Right lung (tissue), 5 donors: ENCODE data around the gene SNX32. TPM values are rescaled to one million over a fixed set of nuclear protein-coding genes. Genes with fewer than 3 reads are reported as not detected.

ENCODE experiments used
- DNase-seq, 2 donors: peaks; one replicate each; pipeline ENCODE4 v3.0.0-alpha.2; 2013
- polyA plus RNA-seq, 5 donors: library from polyadenylated mRNA; unstranded; fragments of 120-200 nt; gene quantifications; one replicate each; pipeline versions ENCODE4 v1.2.1 to v1.2.3, GENCODE V29; 2013; ENCODE audit warnings: inconsistent platforms in 1 of 5, low replicate concordance in 1 of 5; ENCODE audit not compliant: insufficient read length in 5 of 5, insufficient read depth in 1 of 5

Gene SNX32
- polyA plus RNA-seq, 5 donors: 1.6 to 5.2 (median 3.1) TPM

DNA sequence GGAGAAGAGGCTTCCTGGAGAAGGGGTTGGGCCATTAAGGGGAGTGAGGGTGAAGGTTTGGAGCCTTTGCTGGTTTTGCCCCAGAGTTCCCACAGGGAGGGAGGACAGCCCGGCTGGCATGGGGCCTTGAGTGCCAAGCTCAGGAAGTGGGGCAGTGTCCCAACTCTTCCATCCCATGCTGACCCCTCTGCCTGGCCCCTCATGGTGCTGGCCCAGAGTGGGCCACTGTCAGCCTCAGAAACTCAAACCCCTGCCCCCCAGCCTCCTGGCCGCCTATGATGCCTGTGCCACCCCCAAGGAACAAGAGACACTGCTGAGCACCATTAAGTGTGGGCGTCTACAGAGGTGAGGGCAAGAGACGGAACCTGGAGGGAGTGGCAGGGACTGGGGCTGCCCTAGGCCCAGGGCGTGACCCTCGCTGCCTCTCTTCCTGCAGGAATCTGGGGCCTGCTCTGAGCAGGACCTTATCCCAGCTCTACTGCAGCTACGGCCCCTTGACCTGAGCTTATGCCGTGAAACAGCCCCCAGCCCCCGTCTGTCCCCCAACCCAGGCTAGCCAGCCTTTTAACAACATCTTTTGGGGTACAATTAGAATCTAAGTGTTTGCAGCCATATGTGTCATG, 31.9 kb downstream of the SNX32 start:
- no peak for DNase-seq

DNA sequence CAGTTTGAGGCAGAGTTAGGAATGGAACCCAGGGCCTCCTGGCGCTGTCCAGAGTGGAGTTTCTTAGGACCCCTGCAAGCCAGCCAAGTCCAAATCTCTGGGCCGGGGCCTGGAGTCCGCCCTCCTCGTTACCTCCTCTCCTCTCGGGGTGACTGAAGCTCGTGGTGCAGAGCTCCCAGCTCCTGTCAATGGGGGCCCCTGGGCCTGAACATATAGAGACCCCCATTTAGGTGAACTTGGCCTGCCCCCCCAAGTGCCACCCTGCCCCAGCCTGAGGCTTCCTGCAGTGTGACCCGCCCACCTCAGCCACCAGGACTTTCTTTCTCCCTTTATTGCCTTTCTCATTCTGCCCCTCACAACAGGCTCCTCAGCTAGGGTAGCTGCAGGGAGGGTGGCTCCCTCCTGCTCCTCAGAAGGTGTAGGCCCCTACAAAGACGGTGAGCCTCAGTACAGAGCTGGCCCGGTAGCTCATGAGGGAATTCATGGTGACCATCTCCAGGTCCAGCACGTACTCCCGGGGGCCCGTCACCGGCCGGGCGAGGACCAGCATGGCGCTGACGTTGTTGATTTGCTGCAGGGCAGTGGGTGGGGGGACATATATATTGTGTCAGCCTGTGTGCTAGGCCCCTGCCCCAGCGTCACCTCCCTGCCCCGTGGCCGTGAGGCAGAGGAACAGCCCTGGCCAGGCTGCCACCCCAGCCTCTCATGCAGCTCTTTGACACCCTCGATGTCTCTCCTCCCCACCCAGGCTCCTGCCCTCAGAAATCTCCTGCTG, 32.9 kb downstream of the SNX32 start:
- no peak for DNase-seq

GRCh38 chr11:65867284-65868071, 33.7 kb downstream of the SNX32 start:
- no peak for DNase-seq

GRCh38 chr11:65868076-65868667, 34.4 kb downstream of the SNX32 start:
- no peak for DNase-seq

DNA sequence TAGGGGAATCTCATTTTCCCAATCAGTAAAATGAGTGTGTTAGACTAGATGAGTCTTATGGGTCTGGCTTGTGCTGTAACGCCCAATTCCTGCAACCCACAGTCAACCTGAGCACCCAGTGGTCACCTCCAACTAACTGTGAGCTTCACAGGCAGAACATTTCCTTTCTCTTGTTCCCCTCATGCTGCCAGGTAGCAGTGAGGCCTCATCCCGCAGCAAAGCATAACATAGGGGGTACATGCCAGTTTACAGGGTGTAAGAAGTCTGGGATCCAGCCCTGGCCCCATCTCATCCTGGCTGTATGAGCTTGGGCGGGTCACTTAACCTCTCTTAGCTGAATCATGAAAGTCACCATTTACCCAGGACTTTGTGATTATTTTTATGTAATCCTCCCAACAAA, 35.1 kb downstream of the SNX32 start:
- DNase-seq: no peak

DNA sequence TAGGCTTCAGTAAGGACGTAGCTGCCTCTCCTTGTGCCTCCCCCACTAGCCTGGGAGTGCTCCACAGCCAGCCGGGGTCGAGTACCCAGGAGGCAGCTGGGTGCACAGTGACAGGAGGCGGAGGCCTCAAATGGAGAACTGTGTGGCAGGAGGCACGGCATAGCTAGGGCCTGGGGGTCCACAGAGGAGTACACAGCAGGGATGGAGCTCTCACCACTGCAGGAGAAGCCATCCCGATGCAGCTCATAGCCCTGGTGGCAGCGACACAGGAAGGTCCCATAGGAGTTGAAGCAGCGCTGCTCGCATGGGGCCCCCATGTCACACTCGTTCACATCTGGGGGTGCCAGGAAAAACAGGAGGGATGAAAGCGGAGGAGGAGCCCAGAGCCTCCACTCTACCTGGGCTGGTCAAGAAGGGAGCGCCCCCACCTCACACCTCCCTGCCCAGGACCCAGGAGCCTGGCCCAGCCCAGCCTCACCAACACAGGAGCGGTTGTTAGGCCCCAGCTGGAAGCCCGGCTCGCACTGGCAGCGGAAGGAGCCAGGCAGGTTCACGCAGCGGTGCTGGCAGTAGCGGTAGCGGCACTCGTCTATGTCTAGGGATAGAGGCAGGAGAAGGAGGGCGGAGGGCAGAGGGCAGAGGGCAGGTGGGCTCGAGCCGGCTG, 36.0 kb downstream of the SNX32 start:
- no peak for DNase-seq

DNA sequence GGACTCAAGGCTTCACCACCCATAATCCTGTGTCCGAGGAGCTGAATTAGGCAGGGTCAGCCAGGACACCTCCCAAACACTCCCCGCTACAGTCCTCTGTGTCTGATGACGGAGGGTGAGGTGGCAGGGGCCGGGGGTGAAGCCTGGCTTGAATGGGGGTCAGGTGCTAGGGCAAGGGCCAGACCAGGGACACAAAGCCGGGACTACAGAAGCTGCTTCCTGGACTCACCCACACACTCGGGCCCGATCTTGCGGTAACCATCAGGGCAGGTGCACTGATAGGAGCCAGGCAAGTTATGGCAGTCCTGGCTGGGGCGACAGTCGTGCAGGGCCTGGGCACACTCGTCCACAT, 36.5 kb downstream of the SNX32 start:
- DNase-seq: no peak

- DNase-seq: no peak
Observed at GRCh38 chr11:65870706-65871681, 37.2 kb downstream of the SNX32 start.

GRCh38 chr11:65871811-65872548, 38.2 kb downstream of the SNX32 start:
- no peak for DNase-seq

- peak; percentile 76 to 80 for DNase-seq
Observed at GRCh38 chr11:65872586-65873317, 39.0 kb downstream of the SNX32 start, which contains the start of gene EFEMP2. TSS of gene EFEMP2 (minus strand) at chr11:65872800. CDS start at chr11:65872354, 446 bp downstream.

DNA sequence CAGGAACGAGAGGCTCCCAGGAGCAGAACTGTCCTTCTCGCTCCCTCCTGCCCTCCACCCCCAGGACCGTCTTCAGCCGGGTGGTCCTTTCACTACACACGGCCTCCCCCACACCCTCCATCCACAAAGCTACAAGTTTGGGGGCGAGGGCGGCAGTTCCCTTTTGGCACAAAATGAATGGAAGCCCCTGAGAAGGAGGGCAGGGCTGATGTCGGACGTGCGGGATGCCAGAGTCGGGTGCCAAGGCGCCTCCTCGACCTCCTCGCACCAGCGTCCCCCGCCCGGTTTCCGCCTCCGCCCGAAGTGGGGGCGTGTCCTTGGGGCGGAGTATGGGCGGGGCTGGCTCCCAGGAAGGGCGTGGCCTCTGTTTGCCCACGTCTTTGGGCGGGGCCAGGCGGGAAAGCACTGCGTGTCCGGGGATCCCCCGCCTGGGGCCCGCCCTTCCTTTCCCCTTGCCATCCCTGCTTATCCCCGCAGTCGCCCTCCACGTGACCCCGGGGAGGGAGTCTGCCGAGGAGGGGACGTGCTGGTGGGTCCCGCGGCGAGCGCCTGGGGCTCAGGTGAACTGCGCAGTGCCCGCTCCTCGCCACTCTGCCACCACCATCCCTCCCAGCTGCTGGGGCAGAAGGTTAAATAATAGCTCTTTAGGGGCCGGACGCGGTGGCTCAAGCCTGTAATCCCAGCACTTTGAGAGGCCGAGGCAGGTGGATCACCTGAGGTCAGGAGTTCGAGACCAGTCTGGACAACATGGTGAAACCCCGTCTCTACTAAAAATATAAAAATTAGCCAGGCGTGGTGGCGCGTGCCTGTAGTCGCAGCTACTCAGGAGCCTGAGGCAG, 39.8 kb downstream of the SNX32 start:
- peak; percentile 95 for DNase-seq

DNA sequence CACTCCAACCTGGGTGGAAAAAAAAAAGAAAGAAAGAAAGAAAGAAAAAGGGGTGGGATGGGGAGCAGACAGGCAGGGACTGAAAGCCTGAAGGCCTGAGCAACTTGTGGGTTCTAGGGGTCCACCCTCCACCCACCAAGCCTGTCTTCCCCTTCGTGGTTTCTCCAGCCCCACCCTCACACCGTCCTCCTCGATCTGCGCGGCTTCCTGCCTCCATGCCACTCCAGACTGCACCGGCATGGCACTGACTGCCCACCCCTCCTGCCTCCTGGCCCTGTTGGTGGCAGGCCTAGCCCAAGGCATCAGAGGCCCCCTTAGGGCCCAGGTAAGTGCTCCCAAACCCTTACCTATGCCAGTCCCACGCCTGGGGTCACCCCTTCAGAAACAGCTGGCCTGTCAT, 45.9 kb downstream of the SNX32 start, which contains the start of gene CTSW:
TSS of gene CTSW (plus strand) at position 221 of the 400 bp plus-strand sequence. CDS start at position 239, 18 bp downstream.
- no peak for DNase-seq

DNA sequence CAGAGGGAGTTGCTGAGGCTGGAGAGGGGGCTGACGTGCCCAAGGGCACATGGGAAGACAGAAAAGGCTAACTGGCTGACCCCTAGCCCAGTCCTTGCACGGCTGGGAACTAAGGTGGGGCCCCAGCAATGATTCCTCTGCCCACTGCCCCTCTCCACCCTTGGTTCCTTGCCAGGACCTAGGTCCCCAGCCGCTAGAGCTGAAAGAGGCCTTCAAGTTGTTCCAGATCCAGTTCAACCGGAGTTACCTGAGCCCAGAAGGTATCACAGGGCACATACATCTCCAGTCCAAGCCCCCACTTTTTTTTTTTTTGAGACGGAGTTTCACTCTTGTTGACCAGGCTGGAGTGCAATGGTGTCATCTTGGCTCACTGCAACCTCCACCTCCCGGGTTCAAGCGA, 46.3 kb downstream of the SNX32 start:
- DNase-seq: no peak

DNA sequence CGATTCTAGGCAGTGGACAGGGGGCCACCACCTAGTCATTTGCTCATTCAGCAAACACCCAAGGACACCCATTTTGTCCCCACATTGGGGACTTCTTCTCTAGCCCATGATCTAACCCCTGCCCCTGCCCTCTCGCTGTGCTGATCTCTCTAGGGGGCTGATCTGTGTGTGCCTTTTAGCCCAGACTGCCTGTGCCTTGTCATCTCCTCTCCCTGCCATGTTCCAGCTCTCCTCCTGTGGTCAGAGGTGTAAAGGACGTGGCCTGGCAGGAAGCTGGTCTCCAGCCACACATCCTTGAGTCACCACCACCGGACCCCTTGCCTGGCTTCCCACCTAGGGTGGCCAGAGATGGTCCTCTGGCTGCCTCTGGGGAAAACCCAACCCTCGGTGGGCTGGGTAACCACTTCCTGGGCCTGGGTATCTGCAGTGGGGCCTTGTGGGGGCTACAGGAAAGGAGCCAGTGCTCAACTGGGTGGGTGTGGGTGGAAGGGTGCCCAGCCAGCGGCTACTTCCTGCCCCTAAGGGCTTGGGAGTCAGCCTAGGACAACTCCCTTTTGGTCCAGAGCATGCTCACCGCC, 47.2 kb downstream of the SNX32 start:
- no peak for DNase-seq

DNA sequence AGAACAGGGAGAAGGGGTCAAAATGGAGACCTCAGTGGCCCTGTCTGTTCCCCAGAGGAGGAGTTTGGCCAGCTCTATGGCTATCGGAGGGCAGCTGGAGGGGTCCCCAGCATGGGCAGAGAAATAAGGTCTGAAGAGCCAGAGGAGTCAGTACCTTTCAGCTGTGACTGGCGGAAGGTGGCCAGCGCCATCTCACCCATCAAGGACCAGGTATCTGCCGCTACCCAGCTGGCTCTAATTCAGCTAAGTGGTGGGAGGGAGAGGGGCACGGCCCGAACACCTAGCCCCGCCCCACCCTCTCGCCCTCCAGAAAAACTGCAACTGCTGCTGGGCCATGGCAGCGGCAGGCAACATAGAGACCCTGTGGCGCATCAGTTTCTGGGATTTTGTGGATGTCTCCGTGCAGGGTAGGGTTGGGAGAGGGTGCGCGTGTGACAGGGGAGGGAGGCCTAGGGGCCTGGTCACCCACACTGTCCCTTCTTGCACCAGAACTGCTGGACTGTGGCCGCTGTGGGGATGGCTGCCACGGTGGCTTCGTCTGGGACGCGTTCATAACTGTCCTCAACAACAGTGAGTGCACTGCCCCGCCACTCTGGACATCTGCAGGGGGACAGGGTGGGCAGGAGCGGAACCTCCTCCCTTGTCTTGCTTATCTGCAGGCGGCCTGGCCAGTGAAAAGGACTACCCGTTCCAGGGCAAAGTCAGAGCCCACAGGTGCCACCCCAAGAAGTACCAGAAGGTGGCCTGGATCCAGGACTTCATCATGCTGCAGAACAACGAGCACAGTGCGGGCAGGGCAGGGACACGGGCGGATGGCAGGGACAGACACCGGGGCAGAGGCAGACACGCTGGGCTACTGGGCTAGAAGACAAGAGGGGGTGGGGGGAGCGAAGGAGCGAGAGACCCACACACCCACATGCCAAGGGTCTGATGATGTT, 48.6 kb downstream of the SNX32 start:
- DNase-seq: no peak

GRCh38 chr11:65883058-65883761, 49.4 kb downstream of the SNX32 start:
- no peak for DNase-seq
